Measurements from ENCODE around the gene USP49.
A peak's percentile ranks its signal among the peaks of the same experiment; 100 is the strongest.
"Not testable (repeated sequence)": the region's sequence is repeated elsewhere in the genome, so short reads cannot be mapped to it uniquely, and the experiment has no call there.

Gene USP49

DNA sequence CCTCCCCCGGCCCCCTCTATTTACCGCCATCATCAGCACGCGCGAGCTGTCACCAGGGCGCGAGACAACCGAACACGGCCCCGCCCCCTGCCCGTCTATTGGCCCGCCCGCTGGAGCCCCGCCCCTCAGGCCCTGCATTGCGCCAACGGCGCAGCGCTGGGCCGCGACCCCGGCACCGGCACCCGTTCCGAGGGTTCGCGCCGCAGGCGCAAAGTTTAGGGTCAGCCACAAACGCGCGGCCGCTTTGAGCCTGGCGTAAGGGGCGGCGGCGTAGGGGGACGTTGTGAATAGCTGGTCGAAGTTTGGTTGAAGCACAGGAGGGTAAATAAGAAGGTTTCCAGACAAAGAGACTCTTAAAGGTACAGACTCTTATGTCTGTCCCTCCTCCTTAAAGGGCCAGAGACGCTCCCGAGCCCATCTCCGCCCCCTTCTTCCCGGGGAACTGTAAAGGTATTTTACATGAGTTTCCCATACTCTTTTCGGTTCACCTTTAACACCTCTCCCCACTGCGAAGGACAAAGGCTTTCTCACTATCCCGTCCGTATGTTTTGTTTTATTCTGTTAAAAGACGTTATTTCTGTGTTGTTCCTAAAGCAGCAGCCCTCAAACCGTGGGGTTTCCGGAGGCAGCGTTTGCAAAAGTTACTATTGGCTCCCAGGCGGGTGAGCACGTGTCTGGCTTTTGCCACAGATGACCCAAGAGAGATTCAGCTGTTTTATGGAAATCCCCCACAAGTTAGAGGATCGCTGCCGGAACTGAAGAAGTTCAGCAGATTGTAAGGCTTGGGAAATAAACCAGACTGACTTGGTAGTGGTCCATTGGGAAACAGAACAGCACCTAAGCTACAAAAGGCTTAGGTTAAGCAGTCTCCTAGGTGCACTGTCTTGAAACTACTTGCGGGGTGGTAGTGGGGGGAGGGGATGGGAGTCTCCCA lies at the start of gene USP49:
Gene USP49 (minus strand): TSS at position 76 of the 934 bp plus-strand sequence. CDS start 88,392 bp downstream, outside the sequence.
- H3K4me3 ChIP-seq (ENCODE audit: low read length): peak within 1 kb of the TSS; percentile 81
- TF ChIP-seq, protein P1, sequence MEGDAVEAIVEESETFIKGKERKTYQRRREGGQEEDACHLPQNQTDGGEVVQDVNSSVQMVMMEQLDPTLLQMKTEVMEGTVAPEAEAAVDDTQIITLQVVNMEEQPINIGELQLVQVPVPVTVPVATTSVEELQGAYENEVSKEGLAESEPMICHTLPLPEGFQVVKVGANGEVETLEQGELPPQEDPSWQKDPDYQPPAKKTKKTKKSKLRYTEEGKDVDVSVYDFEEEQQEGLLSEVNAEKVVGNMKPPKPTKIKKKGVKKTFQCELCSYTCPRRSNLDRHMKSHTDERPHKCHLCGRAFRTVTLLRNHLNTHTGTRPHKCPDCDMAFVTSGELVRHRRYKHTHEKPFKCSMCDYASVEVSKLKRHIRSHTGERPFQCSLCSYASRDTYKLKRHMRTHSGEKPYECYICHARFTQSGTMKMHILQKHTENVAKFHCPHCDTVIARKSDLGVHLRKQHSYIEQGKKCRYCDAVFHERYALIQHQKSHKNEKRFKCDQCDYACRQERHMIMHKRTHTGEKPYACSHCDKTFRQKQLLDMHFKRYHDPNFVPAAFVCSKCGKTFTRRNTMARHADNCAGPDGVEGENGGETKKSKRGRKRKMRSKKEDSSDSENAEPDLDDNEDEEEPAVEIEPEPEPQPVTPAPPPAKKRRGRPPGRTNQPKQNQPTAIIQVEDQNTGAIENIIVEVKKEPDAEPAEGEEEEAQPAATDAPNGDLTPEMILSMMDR (conservative IDR thresholded peaks at IDR 0.05; ENCODE audit: low read depth, low read length): no peak

GRCh38 chr6:41943456-41943855 lies 48.3 kb upstream of the USP49 start:
- no peak overlapping the region for H3K4me3 ChIP-seq (ENCODE audit: low read length)
- DNase-seq (ENCODE audit: low read depth): no peak
- TF ChIP-seq, protein P1 (conservative IDR thresholded peaks at IDR 0.05; ENCODE audit: low read depth, low read length): no peak

More for the DNA sequence above, at the start of gene USP49:
- DNase-seq (ENCODE audit: low read depth): no peak

DNA sequence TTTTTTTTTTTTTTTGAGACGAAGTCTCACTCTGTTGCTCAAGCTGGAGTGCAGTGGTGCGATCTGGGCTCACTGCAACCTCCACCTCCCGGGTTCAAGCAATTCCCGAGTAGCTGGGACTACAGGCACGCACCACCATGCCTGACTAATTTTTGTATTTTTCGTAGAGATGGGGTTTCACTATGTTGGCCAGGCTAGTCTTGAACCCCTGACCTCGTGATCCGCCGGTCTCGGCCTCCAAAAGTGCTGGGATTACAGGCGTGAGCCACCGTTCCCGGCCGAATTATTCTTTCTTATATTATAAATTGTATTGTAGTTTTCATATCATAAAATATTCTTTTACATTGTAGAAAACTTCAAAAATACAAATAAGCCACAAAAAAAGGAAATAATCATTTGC lies 47.7 kb upstream of the USP49 start:
- not testable (repeated sequence) for H3K4me3 ChIP-seq (ENCODE audit: low read length); DNase-seq (ENCODE audit: low read depth)

GRCh38 chr6:41942067-41942851 lies 47.1 kb upstream of the USP49 start:
- peak; percentile 54 for DNase-seq (ENCODE audit: low read depth)
- H3K4me3 ChIP-seq (ENCODE audit: low read length): peak overlapping the region; percentile 51
- TF ChIP-seq, protein P1 (conservative IDR thresholded peaks at IDR 0.05; ENCODE audit: low read depth, low read length): no peak

GRCh38 chr6:41941280-41942066 lies 46.3 kb upstream of the USP49 start, which contains the start of gene CCND3:
TSS of gene CCND3 (minus strand) at chr6:41941808. CDS start at chr6:41941649, 159 bp downstream.
- TF ChIP-seq, protein P1 (conservative IDR thresholded peaks at IDR 0.05; ENCODE audit: low read depth, low read length): no peak
- peak within 1 kb of the TSS; percentile 88 for H3K4me3 ChIP-seq (ENCODE audit: low read length)
- DNase-seq (ENCODE audit: low read depth): peak; percentile 61

GRCh38 chr6:41940759-41941279 lies 45.6 kb upstream of the USP49 start:
- H3K4me3 ChIP-seq (ENCODE audit: low read length): peak overlapping the region; percentile 88
- no peak for DNase-seq (ENCODE audit: low read depth)
- TF ChIP-seq, protein P1 (conservative IDR thresholded peaks at IDR 0.05; ENCODE audit: low read depth, low read length): no peak

Data from retinal pigment epithelial cell (primary cell).